Measurements from ENCODE around the gene ASB5.

ASB5 gene

DNA sequence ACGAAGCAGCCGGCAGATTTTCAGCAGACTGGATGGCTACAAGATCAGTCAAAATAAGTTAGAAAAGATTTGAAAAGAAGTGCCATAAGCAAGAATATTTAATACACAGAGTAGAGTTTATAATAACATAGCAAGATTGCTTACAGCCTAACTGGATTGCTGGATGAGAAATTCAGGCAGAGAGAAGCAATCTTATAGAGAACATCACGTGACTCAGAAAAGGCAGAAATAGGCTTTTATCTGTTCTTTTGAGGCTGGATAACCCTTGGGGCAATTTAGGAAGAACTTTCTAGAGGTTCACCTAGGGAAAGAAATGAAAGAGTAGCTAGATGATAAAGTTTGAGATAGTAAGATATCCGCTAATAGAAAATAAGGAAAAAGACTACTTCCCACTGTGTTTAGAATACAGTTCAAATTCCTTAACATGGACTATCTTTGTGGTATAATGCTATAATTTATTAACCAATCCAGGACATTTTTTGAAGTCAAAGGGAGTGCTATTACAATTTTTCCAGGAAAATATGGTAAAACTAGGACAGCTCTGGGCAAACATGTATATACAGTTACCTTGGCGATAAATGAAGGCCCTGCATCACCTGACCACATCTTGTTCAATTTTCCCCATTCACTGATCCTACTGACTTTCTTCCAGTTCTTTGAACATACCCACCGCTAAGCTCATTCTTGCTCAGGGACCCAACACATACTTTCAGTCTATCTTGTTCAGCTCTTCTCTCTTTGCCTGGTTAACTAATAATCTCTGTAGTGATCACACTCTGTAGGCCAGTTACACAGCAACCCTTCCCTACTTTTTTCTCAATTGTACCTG, 38.0 kb upstream of the ASB5 start:
- no peaks in the 10 kb centered on the region for H3K36me3 ChIP-seq (ENCODE audit: insufficient read depth, low read length)
- H2AFZ ChIP-seq (ENCODE audit: low read length) = no peak overlapping the region
- no peaks in the 10 kb centered on the region for H3K79me2 ChIP-seq (ENCODE audit: insufficient read depth, low read length)

GRCh38 chr4:176303938-176304337, 34.9 kb upstream of the ASB5 start:
- Histone ChIP-seq H3K9me2 (replicated peaks; ENCODE audit: low read depth, low read length) (no peaks in the 10 kb centered on the region), H3K4me3 (ENCODE audit: low read length, poor library complexity, severe bottlenecking) (no peak overlapping the region), H3F3A (ENCODE audit: low read depth) (no peaks in the 10 kb centered on the region), H3K36me3 (ENCODE audit: insufficient read depth, low read length) (no peaks in the 10 kb centered on the region), H3K9ac (ENCODE audit: low read depth, low read length, poor library complexity, severe bottlenecking) (no peak overlapping the region), H3K9me3 (ENCODE audit: insufficient read depth, low read depth, low read length) (no peaks in the 10 kb centered on the region), H3K4me1 (ENCODE audit: insufficient read depth, low read length, poor library complexity, severe bottlenecking) (no peaks in the 10 kb centered on the region), H2AFZ (ENCODE audit: low read length) (no peak overlapping the region), H3K79me2 (ENCODE audit: insufficient read depth, low read length) (no peaks in the 10 kb centered on the region), H3K4me2 (ENCODE audit: low read depth, low read length, poor library complexity, severe bottlenecking) (no peak overlapping the region), H4K20me1 (ENCODE audit: insufficient read depth, low read length, poor library complexity, severe bottlenecking) (no peaks in the 10 kb centered on the region), H3K27me3 (ENCODE audit: insufficient read depth, low read length, poor library complexity, severe bottlenecking) (no peaks in the 10 kb centered on the region)
- TF ChIP-seq EZH2phosphoT487 (IDR thresholded peaks at IDR 0.05; ENCODE audit: borderline replicate concordance) = no peak
- TF ChIP-seq, protein P1, sequence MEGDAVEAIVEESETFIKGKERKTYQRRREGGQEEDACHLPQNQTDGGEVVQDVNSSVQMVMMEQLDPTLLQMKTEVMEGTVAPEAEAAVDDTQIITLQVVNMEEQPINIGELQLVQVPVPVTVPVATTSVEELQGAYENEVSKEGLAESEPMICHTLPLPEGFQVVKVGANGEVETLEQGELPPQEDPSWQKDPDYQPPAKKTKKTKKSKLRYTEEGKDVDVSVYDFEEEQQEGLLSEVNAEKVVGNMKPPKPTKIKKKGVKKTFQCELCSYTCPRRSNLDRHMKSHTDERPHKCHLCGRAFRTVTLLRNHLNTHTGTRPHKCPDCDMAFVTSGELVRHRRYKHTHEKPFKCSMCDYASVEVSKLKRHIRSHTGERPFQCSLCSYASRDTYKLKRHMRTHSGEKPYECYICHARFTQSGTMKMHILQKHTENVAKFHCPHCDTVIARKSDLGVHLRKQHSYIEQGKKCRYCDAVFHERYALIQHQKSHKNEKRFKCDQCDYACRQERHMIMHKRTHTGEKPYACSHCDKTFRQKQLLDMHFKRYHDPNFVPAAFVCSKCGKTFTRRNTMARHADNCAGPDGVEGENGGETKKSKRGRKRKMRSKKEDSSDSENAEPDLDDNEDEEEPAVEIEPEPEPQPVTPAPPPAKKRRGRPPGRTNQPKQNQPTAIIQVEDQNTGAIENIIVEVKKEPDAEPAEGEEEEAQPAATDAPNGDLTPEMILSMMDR (conservative IDR thresholded peaks at IDR 0.05; ENCODE audit: low read length) = no peak

More for the DNA sequence above, 38.0 kb upstream of the ASB5 start:
- H3K9ac ChIP-seq (ENCODE audit: low read depth, low read length, poor library complexity, severe bottlenecking) = no peak overlapping the region
- H3K4me1 ChIP-seq (ENCODE audit: insufficient read depth, low read length, poor library complexity, severe bottlenecking) = no peaks in the 10 kb centered on the region
- TF ChIP-seq, protein P1 (conservative IDR thresholded peaks at IDR 0.05; ENCODE audit: low read length) = no peak
- no peak for TF ChIP-seq EZH2phosphoT487 (IDR thresholded peaks at IDR 0.05; ENCODE audit: borderline replicate concordance)
- no peaks in the 10 kb centered on the region for H3K27me3 ChIP-seq (ENCODE audit: insufficient read depth, low read length, poor library complexity, severe bottlenecking)
- H3F3A ChIP-seq (ENCODE audit: low read depth) = no peaks in the 10 kb centered on the region
- H3K9me3 ChIP-seq (ENCODE audit: insufficient read depth, low read depth, low read length) = no peaks in the 10 kb centered on the region
- no peak overlapping the region for H3K4me2 ChIP-seq (ENCODE audit: low read depth, low read length, poor library complexity, severe bottlenecking)
- H4K20me1 ChIP-seq (ENCODE audit: insufficient read depth, low read length, poor library complexity, severe bottlenecking) = no peaks in the 10 kb centered on the region
- no peaks in the 10 kb centered on the region for H3K9me2 ChIP-seq (replicated peaks; ENCODE audit: low read depth, low read length)
- H3K4me3 ChIP-seq (ENCODE audit: low read length, poor library complexity, severe bottlenecking) = no peak overlapping the region

DNA sequence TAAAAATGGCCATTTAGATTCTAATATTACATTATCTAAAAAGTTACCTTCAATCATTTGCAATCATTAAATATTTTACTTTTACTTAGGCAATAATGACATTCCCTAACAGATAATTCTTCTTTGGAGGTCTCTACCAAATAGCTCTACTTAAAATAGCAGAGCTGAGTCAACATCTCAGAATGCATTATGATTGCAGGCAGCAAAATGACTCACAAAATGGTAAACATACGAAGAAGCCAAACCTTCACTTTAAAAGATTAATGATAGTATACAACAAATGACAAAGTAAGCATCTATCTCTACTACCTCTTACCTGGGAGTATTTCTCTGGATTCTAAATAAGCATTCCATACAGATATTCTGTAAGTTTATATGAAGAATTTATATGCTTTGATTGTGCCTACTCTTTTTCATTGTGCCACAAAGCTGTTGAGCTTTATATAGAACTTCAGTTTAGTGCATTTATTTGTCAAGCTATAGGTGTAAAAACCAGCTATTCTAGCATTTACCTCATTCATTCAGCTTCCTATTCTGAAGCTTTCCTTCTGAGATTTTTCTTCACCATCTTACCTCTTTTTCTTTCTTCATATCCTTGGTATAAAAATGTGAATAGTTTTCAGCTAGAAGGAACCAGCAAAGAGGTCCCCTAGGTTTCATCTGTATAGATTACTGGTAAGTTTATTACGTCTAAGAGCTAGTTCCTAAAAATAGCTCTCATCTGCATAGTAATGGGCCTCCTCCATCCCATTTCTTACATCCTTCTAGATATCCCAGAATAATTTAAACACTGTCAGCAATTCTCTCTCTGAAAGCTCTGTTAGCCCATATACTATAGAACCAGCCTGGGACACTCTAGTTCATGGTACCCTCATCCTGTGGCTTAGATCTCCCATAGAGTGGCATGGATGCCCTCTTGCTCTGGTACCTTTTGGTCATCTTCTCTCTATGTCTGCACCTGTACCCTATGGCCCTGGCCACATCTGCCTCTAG, 33.6 kb upstream of the ASB5 start:
- H3K4me2 ChIP-seq (ENCODE audit: low read depth, low read length, poor library complexity, severe bottlenecking) = no peak overlapping the region
- no peaks in the 10 kb centered on the region for H4K20me1 ChIP-seq (ENCODE audit: insufficient read depth, low read length, poor library complexity, severe bottlenecking)
- H3K9ac ChIP-seq (ENCODE audit: low read depth, low read length, poor library complexity, severe bottlenecking) = no peak overlapping the region
- H3K4me1 ChIP-seq (ENCODE audit: insufficient read depth, low read length, poor library complexity, severe bottlenecking) = no peaks in the 10 kb centered on the region
- no peak for TF ChIP-seq EZH2phosphoT487 (IDR thresholded peaks at IDR 0.05; ENCODE audit: borderline replicate concordance)
- TF ChIP-seq, protein P1 (conservative IDR thresholded peaks at IDR 0.05; ENCODE audit: low read length) = no peak
- H3K9me3 ChIP-seq (ENCODE audit: insufficient read depth, low read depth, low read length) = no peaks in the 10 kb centered on the region
- no peaks in the 10 kb centered on the region for H3K36me3 ChIP-seq (ENCODE audit: insufficient read depth, low read length)
- no peaks in the 10 kb centered on the region for H3K79me2 ChIP-seq (ENCODE audit: insufficient read depth, low read length)
- H3K4me3 ChIP-seq (ENCODE audit: low read length, poor library complexity, severe bottlenecking) = no peak overlapping the region
- no peak overlapping the region for H2AFZ ChIP-seq (ENCODE audit: low read length)
- H3F3A ChIP-seq (ENCODE audit: low read depth) = no peaks in the 10 kb centered on the region
- no peaks in the 10 kb centered on the region for H3K9me2 ChIP-seq (replicated peaks; ENCODE audit: low read depth, low read length)
- H3K27me3 ChIP-seq (ENCODE audit: insufficient read depth, low read length, poor library complexity, severe bottlenecking) = no peaks in the 10 kb centered on the region
